ENCODE measurements around the gene ST3GAL4. TPM values are rescaled to one million over a fixed set of nuclear protein-coding genes. Genes with fewer than 3 reads are reported as not detected.

Gene ST3GAL4
- total RNA-seq, 1 donor from 2014 or later = 22.4 TPM

GRCh38 chr11:126457817-126458216 lies 102.3 kb downstream of the ST3GAL4 start:
- TF ChIP-seq CTCF (conservative IDR thresholded peaks at IDR 0.05) = no peak
- no peak for DNase-seq (ENCODE audit: low read depth, low spot score)
- Mint-ChIP-seq H3K36me3 (ENCODE audit: low read depth) (no peaks in the 10 kb centered on the region), H3K9me3 (no peaks in the 10 kb centered on the region), H3K27me3 (ENCODE audit: low read depth) (no peaks in the 10 kb centered on the region), H3K4me3 (no peak overlapping the region), H3K4me1 (peaks cover 7% of the 10 kb centered on the region), H3K27ac (ENCODE audit: unreplicated experiment) (no peak overlapping the region)

DNA sequence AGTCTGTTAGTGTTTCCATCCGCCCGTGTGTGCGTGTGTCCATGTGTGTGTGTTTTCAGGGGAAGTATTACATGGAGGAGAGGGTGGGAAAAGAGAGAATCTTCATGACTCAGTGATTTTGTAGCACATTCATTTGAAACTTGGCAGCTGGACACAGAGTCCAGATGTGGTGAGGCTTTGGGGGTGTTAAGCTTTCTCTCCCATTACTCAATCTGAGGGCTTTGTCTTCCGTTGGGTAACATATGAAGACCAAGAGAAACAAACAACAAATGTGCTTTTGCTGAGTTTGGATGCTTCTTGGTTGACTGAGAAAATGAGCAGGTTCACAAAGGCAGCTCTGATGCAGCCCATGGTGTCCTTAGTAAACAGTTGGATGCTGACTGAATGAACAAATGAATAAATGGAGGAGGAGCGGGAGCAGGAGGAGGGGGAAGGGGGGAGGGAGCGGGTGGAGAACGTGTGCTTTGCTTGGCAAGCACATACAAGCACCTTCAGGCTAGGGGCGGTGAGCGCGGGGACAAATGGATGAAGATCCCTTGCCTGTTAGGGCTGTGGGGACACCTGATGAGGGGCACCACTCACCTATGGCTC lies 104.3 kb downstream of the ST3GAL4 start:
- Mint-ChIP-seq H3K4me3 (no peak overlapping the region), H3K27me3 (ENCODE audit: low read depth) (no peaks in the 10 kb centered on the region), H3K27ac (ENCODE audit: unreplicated experiment) (peak overlapping the region; percentile 74), H3K9me3 (no peaks in the 10 kb centered on the region), H3K36me3 (ENCODE audit: low read depth) (no peaks in the 10 kb centered on the region), H3K4me1 (peaks cover 7% of the 10 kb centered on the region)
- TF ChIP-seq CTCF (conservative IDR thresholded peaks at IDR 0.05) = no peak
- no peak for DNase-seq (ENCODE audit: low read depth, low spot score)

GRCh38 chr11:126460417-126461095 lies 105.1 kb downstream of the ST3GAL4 start:
- Mint-ChIP-seq H3K4me3 (no peak overlapping the region), H3K27ac (ENCODE audit: unreplicated experiment) (no peak overlapping the region), H3K36me3 (ENCODE audit: low read depth) (no peaks in the 10 kb centered on the region), H3K4me1 (peaks cover 7% of the 10 kb centered on the region), H3K9me3 (no peaks in the 10 kb centered on the region), H3K27me3 (ENCODE audit: low read depth) (no peaks in the 10 kb centered on the region)
- no peak for DNase-seq (ENCODE audit: low read depth, low spot score)
- no peak for TF ChIP-seq CTCF (conservative IDR thresholded peaks at IDR 0.05)

DNA sequence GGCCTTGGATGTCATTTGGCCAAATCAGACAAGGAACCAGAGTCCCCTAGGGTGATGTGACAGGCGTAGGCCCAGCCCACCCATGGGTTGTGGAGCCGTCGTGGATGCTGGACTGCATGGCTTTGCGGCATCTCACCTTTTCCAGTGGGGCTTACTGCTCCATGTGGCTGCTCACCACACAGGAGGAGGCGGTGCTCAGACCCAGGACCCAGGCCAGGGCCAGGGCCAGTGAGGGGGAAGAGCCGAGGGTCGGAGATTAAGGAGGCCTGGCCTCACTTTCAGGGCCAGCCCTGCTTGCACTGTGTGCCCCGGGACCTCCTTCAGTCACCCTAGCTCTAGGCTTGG lies 105.6 kb downstream of the ST3GAL4 start:
- H3K4me3 Mint-ChIP-seq = no peak overlapping the region
- H3K27me3 Mint-ChIP-seq (ENCODE audit: low read depth) = no peaks in the 10 kb centered on the region
- no peak for DNase-seq (ENCODE audit: low read depth, low spot score)
- H3K27ac Mint-ChIP-seq (ENCODE audit: unreplicated experiment) = no peak overlapping the region
- no peaks in the 10 kb centered on the region for H3K9me3 Mint-ChIP-seq
- H3K4me1 Mint-ChIP-seq = peaks cover 7% of the 10 kb centered on the region
- H3K36me3 Mint-ChIP-seq (ENCODE audit: low read depth) = no peaks in the 10 kb centered on the region
- TF ChIP-seq CTCF (conservative IDR thresholded peaks at IDR 0.05) = no peak

DNA sequence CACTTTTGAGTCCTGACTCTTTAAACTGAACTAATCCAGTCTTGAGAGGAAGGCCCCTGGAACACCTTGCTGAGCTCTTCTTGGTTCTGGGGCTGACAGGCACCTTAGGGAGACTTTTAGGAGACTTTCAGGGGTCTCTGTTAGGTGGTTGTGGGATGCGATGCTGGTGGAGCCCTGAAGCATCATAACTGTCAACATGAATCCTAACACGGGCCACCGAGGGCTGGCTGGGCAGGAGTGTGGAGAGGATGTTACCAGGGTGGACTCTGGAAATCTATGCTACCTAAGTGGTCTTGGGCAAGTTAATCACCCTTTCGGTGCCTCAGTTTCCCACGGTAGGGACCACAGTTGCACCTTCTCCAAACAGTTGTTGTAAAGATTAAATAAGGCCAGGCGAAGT lies 106.5 kb downstream of the ST3GAL4 start:
- no peaks in the 10 kb centered on the region for H3K9me3 Mint-ChIP-seq
- H3K4me3 Mint-ChIP-seq = no peak overlapping the region
- no peaks in the 10 kb centered on the region for H3K27me3 Mint-ChIP-seq (ENCODE audit: low read depth)
- no peaks in the 10 kb centered on the region for H3K36me3 Mint-ChIP-seq (ENCODE audit: low read depth)
- DNase-seq (ENCODE audit: low read depth, low spot score) = no peak
- H3K27ac Mint-ChIP-seq (ENCODE audit: unreplicated experiment) = no peak overlapping the region
- TF ChIP-seq CTCF (conservative IDR thresholded peaks at IDR 0.05) = no peak
- H3K4me1 Mint-ChIP-seq = peaks cover 7% of the 10 kb centered on the region
